ENCODE data around the gene CTDP1.

The CTDP1 gene

DNA sequence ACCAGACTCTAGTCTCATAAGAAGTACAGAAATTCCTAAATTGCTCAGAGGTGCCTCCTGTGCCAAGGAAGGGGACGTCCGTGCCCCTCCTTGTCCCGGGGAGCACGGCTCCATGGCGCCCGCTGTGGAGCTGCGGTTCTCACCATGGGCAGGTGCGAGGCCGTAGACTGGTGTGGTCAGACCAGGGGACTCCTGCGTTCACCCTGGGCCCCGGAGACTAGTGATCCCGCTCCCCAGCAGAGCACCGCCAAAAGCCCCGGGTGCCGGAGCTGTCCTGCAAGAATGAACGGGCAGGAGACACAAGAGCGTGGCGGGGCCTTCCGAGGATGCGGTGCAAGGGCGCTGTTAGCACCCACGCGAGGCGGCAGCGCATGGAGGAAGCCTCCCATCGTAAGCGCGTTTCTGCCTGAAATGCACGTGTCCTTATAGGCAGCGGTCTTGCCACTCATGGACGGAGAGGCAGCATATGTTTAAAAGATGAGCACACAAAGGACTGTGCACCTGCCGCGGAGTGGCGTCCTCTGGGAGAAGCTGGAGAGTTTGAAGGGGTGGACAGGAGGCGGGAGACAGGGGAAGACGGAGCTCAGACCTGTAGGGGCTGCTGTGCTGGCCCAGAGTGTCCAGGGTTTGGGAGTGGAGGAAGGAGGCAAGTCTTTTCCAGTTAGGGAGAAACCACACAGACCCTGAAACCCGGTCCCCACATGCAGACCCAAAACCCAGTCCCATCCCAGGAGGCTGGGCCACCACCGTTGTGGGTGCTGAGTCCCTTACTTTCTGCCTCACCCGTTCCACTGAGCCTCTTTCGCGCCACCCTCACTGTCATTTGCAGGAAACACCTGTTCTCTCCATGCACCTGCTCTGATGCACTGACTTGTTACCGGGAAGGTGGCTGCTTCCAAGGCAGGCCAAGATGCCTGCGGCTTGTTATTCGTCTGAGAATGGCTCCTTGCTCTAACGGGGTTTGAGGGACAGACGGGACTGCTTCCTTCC lies 110.6 kb downstream of the CTDP1 start:
- no peak for DNase-seq (ENCODE audit: insufficient read length, low spot score)
- FAIRE-seq = no peak

GRCh38 chr18:79790996-79791972 lies 111.7 kb downstream of the CTDP1 start:
- FAIRE-seq (no peak), DNase-seq (ENCODE audit: insufficient read length, low spot score) (no peak)

DNA sequence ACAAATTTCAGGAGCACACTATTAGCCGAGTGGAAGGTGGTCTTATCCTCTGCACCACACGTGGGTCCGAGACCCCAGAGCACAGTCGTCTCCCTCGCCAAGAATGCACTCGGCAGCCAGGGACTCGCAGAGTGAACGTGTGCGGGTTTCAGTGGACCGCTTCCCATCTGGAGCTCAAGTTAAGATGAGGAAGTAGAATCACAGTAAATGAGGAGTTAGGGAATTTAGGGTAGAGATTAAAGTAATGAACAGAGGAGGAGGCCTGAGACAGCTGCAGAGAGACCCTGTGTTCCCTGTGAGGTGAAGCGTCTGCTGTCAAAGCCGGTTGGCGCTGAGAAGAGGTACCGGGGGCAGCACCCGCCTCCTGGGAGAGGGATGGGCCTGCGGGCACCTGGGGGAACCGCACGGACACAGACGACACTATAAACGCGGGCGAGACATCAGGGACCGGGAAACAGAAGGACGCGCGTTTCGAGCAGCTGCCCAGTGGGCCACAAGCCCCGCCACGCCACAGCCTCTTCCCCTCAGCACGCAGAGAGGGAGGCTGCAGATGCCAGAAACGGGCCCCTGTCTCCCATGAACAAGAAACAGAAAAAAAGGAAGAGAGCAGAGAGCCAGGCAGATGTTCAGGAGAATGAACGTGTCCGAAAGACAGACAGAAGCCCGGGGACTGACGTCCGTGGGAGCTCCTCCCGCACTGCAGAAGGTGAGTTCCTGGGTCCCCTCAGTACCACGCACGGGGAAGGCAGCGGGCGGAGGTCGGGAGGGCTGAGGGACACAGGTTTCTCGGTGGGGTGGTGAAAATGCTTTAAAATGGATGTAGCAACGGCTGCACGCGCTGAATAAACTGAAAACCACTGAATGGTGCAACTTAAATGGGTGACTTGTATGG lies 112.7 kb downstream of the CTDP1 start:
- FAIRE-seq (no peak), DNase-seq (ENCODE audit: insufficient read length, low spot score) (no peak)

DNA sequence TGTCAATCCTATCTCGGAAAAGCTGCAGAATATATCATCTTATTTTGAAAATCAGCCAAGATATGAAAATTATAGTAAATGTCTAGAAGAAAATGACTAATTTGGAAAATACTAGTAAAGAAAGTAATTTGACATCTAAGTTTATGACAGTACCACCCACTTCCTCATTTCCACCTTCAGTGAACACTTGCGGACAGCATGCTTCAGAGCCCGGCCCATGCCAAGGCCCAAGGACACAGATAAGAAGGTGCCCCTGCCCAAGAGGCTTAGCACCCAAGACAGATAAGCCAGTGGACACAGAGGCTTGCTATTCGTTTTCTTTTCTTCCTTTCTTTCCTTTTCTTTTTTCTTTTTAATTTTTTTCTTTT lies 113.4 kb downstream of the CTDP1 start:
- FAIRE-seq = no peak
- DNase-seq (ENCODE audit: insufficient read length, low spot score) = no peak

GRCh38 chr18:79794846-79795245 lies 115.2 kb downstream of the CTDP1 start:
- DNase-seq (ENCODE audit: insufficient read length, low spot score) = no peak
- no peak for FAIRE-seq

GRCh38 chr18:79795446-79795845 lies 115.8 kb downstream of the CTDP1 start:
- DNase-seq (ENCODE audit: insufficient read length, low spot score) (no peak), FAIRE-seq (no peak)

DNA sequence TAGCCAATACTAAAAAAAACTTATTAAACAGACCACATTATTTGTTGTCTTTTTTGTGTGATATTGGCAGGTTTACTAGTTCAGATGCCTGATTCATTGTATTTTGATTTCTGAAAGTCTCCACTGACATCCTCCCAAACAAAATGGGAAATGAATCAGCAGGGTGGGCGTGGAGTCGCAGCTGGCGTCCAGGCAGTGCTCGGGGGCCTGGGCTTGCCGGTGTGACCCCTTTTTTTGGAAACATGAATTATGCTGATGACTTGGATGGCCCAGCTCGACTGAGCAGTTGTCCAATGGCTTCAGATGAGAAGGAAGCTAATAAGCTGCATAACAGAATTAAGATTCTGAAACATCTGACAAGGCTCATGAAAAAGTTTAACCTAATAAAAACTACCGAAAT lies 116.4 kb downstream of the CTDP1 start:
- FAIRE-seq (no peak), DNase-seq (ENCODE audit: insufficient read length, low spot score) (no peak)

GRCh38 chr18:79796531-79797405 lies 117.2 kb downstream of the CTDP1 start:
- FAIRE-seq = no peak
- DNase-seq (ENCODE audit: insufficient read length, low spot score) = no peak

DNA sequence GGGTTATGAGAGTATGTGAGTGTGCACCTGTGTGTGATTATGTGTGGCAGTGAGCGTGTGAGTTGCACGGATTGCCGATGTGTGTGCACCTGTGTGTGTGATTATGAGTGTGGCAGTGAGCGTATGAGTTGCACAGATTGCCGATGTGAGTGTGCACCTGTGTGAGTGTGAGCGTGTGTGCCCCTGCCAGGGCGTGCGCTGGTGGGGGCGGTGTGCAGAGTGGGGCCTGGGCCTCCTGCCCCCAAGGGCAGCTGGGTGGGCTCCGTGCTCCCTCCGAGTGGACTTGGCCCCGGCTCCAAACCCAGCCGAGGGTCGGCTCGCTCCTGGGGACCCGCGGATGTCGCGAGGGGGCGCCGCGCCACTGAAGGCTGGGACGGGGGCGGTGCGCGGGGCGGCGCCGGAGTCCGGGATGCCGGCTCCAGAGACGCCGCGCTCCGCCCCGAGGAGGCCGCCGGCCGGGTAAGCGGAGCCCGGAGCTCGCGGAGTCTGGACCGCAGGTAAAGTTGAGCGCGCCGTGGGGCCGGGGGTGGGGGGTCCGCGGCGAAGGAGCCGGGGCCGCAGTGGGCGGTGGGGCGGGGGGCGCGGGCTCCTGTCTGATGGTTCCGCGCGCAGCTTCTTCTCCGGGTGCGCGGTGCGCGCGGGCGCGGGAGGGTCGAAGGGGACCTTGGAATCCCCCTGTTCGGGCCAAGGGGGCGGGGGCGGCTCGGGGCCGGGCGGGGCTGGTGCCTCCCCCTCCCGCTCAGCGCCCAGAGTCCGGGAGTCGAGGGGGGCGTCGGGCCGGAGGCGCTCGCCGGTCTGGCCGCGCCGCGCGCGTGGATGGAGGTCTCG lies 118.1 kb downstream of the CTDP1 start, which contains the start of gene KCNG2:
TSS of gene KCNG2 (plus strand) at position 421 of the 828 bp plus-strand sequence. CDS start 65,730 bp downstream, outside the sequence.
- FAIRE-seq (no peak), DNase-seq (ENCODE audit: insufficient read length, low spot score) (peak; percentile 61)

DNA sequence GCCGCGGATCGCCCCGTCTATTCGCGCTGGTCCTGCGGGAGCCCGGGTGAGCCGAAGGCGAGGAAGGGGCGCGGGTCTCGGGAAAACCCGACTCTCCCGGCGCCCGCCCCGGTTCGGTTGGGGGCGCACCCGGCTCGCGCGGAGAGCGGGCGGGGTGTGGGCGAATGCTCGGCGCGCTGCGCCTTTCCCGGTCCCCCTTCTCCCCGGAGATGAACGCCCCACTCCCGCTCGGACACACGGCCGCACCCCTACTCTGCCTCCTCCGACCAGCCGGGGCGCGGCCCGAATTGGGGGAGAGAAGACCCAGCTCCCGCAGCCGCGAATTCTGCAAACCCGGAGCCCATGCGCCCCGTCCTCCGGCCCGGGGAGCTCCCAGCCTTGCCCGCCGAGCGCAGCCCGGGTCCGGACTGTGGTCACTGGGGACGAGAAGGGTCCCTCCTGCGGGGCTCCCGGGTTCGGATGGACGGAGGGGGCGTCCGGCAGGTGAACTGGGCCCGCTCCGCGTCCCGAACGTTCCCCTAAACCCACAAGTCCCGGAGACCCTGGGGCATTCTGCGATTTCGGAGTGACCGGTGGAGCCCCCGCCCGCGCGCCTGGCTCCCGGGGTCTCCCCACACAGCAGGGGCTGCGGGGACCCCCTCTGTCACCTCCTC lies 118.9 kb downstream of the CTDP1 start:
- DNase-seq (ENCODE audit: insufficient read length, low spot score) (no peak), FAIRE-seq (no peak)

DNA sequence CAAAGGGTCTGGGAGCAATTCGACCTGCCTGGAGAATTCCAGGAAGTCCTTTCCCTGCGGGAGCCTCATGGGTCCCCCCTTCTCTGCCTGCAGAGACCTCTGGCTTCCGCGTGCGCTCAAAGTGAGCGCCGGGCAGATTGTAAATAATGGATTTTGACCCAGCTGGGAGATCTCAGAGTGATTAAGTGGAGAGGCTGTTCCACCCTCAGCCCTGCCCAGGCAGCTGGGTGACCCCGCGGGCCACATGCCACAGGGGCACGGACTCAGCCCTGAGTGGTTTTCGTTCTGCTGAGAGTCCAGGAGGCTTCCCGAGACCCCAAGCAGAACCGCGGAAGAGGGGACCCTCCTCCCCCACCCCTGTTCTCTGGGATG lies 119.4 kb downstream of the CTDP1 start:
- no peak for DNase-seq (ENCODE audit: insufficient read length, low spot score)

DNA sequence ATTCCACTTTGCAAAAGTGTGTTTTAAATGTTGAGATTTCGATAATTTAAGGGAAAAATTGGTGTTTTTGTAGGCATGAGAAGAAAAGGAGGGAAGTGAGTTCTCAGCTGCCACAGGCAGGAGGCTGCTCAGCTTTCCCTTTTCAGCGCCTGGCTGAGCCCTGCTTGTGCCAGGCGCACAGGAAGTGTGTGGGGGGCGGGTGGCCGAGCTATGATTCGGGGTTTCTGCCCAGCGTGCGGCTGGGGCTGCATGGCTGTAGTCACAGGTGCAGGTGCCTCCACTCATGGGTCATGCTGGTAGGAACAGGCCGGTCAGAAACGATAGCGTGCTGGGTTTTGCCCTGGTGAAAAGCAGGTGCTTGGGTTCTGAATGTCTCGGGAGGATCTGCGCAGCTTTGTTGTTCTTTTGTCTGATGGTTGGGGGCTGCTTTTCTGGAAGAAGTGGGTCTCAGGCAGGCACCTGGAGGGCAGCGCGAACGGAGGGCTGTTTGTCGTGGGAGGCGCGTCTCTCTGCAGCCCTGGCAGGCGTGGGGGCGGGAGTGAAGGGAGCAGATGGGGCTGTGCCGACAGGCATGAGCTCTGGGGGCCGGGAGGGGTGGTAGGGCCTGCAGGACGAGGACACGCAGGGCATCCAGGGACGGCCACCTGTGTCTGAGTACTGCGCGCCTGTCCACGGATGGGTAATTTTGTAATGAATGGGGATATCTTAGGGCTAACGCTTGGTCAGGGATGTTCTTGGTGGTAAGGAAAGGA lies 120.2 kb downstream of the CTDP1 start:
- DNase-seq (ENCODE audit: insufficient read length, low spot score) (no peak), FAIRE-seq (no peak)

More for the DNA sequence above, 119.4 kb downstream of the CTDP1 start:
- no peak for FAIRE-seq

- FAIRE-seq (no peak), DNase-seq (ENCODE audit: insufficient read length, low spot score) (no peak)
Measured at GRCh38 chr18:79800371-79801180, 121.0 kb downstream of the CTDP1 start.

- DNase-seq (ENCODE audit: insufficient read length, low spot score) = no peak
- no peak for FAIRE-seq
Measured at GRCh38 chr18:79801217-79801616, 121.6 kb downstream of the CTDP1 start.

- DNase-seq (ENCODE audit: insufficient read length, low spot score) (no peak), FAIRE-seq (no peak)
Measured at GRCh38 chr18:79801641-79802040, 122.0 kb downstream of the CTDP1 start.

GRCh38 chr18:79802298-79802697 lies 122.7 kb downstream of the CTDP1 start:
- FAIRE-seq = no peak
- no peak for DNase-seq (ENCODE audit: insufficient read length, low spot score)
